Astrocyte (in vitro differentiated cells and primary cell): ENCODE data around the gene TFEB. TPM values are rescaled to one million over a fixed set of nuclear protein-coding genes. Genes with fewer than 3 reads are reported as not detected.

Experiments used
- DNase-seq: peaks from one replicate; pipeline ENCODE4 v3.0.0-alpha.2; 2010; ENCODE audit warnings: low read depth
- FAIRE-seq: peaks from 2 replicates; lab custom pipeline; 2011; peaks lifted over from hg19 to GRCh38; lab: Jason Lieb, UNC
- H2AFZ ChIP-seq: 2 replicates; pipeline ENCODE4 v1.6.0; 2012; ENCODE audit warnings: low read depth, low read length, inconsistent platforms
- H3K27ac ChIP-seq: 2 replicates; pipeline ENCODE4 v1.5.1; 2011; ENCODE audit warnings: low read depth, low read length, inconsistent platforms
- H3K27me3 ChIP-seq: 2 replicates; pipeline ENCODE4 v1.6.0; 2011; ENCODE audit warnings: low read length, inconsistent platforms; ENCODE audit not compliant: insufficient read depth
- H3K36me3 ChIP-seq: 2 replicates; pipeline ENCODE4 v1.5.1; 2011; ENCODE audit warnings: low read length, inconsistent platforms; ENCODE audit not compliant: insufficient read depth
- H3K4me1 ChIP-seq: 2 replicates; pipeline ENCODE4 v1.5.1; 2011; ENCODE audit warnings: low read length, inconsistent platforms; ENCODE audit not compliant: insufficient read depth
- H3K4me2 ChIP-seq: 2 replicates; pipeline ENCODE4 v1.6.0; 2012; ENCODE audit warnings: low read length, inconsistent platforms
- H3K4me3 ChIP-seq: 2 replicates; pipeline ENCODE4 v1.5.1; 2011; ENCODE audit warnings: low read depth, mild to moderate bottlenecking, low read length, inconsistent platforms; ENCODE audit not compliant: insufficient read depth
- H3K79me2 ChIP-seq: 2 replicates; pipeline ENCODE4 v1.6.0; 2012; ENCODE audit warnings: mild to moderate bottlenecking, low read length, inconsistent platforms; ENCODE audit not compliant: insufficient read depth
- H3K9ac ChIP-seq: 2 replicates; pipeline ENCODE4 v1.6.0; 2012; ENCODE audit warnings: mild to moderate bottlenecking, low read length, inconsistent platforms
- H3K9me3 ChIP-seq: 2 replicates; pipeline ENCODE4 v1.5.1; 2012; ENCODE audit warnings: low read depth, mild to moderate bottlenecking, low read length, inconsistent platforms; ENCODE audit not compliant: insufficient read depth
- H4K20me1 ChIP-seq: 2 replicates; pipeline ENCODE4 v1.6.0; 2012; ENCODE audit warnings: low read length, inconsistent platforms; ENCODE audit not compliant: insufficient read depth
- H3K27ac Mint-ChIP-seq: one replicate; pipeline ENCODE4 v1.8.0; 2021; ENCODE audit warnings: mild to moderate bottlenecking, mixed read lengths; ENCODE audit not compliant: unreplicated experiment
- H3K27me3 Mint-ChIP-seq: one replicate; pipeline ENCODE4 v1.8.0; 2021; ENCODE audit warnings: low read depth, mixed read lengths; ENCODE audit not compliant: unreplicated experiment
- H3K36me3 Mint-ChIP-seq: one replicate; pipeline ENCODE4 v1.8.0; 2021; ENCODE audit warnings: low read depth, mixed read lengths; ENCODE audit not compliant: unreplicated experiment
- H3K4me1 Mint-ChIP-seq: one replicate; pipeline ENCODE4 v1.8.0; 2021; ENCODE audit warnings: low read depth, mixed read lengths; ENCODE audit not compliant: unreplicated experiment
- H3K4me3 Mint-ChIP-seq: one replicate; pipeline ENCODE4 v1.8.0; 2021; ENCODE audit warnings: mild to moderate bottlenecking, moderate library complexity, mixed read lengths; ENCODE audit not compliant: unreplicated experiment
- H3K9me3 Mint-ChIP-seq: one replicate; pipeline ENCODE4 v1.8.0; 2021; ENCODE audit warnings: mild to moderate bottlenecking, mixed read lengths; ENCODE audit not compliant: unreplicated experiment
- EZH2 ChIP-seq: IDR thresholded peaks from 2 replicates; pipeline ENCODE4 v1.6.1; 2012; ENCODE audit warnings: mild to moderate bottlenecking, low read length, inconsistent platforms; ENCODE audit not compliant: insufficient read depth
- total RNA-seq: library from RNA; stranded (reverse); gene quantifications from 2 replicates; pipeline ENCODE4 v1.2.1, GENCODE V29; 2021
- TF ChIP-seq, protein P1 (sequence below): IDR thresholded peaks from 2 replicates; pipeline ENCODE4 v1.5.1; 2011; ENCODE audit warnings: low read depth, mild to moderate bottlenecking, inconsistent platforms, low read length, moderate library complexity; ENCODE audit not compliant: insufficient read depth

Gene TFEB
- total RNA-seq, 1 donor from 2014 or later = 4.7 TPM

DNA sequence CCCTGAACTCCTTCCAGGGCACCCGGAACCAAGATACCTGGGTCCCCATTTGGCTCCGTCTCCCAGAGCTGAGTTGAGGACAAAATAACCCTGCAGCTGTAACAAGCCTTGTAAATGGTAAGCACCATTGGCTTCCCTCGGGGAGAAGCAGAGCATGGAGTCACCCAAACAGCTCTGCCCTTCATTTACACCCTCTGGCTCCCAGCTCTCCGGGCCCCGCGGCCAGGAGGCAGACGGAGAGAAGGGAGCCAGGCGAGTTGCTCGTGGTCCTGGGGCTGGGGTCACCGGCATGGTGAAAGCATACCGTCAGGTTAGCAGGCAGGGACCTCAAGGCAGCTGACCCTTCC, 2.1 kb downstream of the TFEB start:
- peaks cover 7% of the 10 kb centered on the region for H3K4me1 Mint-ChIP-seq
- no peak for FAIRE-seq
- no peak for TF ChIP-seq EZH2
- TF ChIP-seq, protein P1, sequence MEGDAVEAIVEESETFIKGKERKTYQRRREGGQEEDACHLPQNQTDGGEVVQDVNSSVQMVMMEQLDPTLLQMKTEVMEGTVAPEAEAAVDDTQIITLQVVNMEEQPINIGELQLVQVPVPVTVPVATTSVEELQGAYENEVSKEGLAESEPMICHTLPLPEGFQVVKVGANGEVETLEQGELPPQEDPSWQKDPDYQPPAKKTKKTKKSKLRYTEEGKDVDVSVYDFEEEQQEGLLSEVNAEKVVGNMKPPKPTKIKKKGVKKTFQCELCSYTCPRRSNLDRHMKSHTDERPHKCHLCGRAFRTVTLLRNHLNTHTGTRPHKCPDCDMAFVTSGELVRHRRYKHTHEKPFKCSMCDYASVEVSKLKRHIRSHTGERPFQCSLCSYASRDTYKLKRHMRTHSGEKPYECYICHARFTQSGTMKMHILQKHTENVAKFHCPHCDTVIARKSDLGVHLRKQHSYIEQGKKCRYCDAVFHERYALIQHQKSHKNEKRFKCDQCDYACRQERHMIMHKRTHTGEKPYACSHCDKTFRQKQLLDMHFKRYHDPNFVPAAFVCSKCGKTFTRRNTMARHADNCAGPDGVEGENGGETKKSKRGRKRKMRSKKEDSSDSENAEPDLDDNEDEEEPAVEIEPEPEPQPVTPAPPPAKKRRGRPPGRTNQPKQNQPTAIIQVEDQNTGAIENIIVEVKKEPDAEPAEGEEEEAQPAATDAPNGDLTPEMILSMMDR = no peak
- H3K27ac ChIP-seq = no peak overlapping the region
- peak overlapping the region; percentile 81 for H3K4me3 Mint-ChIP-seq
- peaks cover 25% of the 10 kb centered on the region for H3K27me3 Mint-ChIP-seq
- H3K9me3 Mint-ChIP-seq = no peaks in the 10 kb centered on the region
- peak overlapping the region; percentile 96 for H3K4me2 ChIP-seq
- H3K27ac Mint-ChIP-seq = no peak overlapping the region
- H4K20me1 ChIP-seq = peaks cover 14% of the 10 kb centered on the region
- peak overlapping the region; percentile 62 for H3K4me3 ChIP-seq
- H3K27me3 ChIP-seq = no peaks in the 10 kb centered on the region
- H2AFZ ChIP-seq = peak overlapping the region; percentile 88
- H3K36me3 ChIP-seq = no peaks in the 10 kb centered on the region
- H3K9ac ChIP-seq = peak overlapping the region; percentile 74
- H3K36me3 Mint-ChIP-seq = no peaks in the 10 kb centered on the region
- no peaks in the 10 kb centered on the region for H3K9me3 ChIP-seq
- peaks cover 28% of the 10 kb centered on the region for H3K4me1 ChIP-seq
- DNase-seq = no peak
- H3K79me2 ChIP-seq = peaks cover 6% of the 10 kb centered on the region

DNA sequence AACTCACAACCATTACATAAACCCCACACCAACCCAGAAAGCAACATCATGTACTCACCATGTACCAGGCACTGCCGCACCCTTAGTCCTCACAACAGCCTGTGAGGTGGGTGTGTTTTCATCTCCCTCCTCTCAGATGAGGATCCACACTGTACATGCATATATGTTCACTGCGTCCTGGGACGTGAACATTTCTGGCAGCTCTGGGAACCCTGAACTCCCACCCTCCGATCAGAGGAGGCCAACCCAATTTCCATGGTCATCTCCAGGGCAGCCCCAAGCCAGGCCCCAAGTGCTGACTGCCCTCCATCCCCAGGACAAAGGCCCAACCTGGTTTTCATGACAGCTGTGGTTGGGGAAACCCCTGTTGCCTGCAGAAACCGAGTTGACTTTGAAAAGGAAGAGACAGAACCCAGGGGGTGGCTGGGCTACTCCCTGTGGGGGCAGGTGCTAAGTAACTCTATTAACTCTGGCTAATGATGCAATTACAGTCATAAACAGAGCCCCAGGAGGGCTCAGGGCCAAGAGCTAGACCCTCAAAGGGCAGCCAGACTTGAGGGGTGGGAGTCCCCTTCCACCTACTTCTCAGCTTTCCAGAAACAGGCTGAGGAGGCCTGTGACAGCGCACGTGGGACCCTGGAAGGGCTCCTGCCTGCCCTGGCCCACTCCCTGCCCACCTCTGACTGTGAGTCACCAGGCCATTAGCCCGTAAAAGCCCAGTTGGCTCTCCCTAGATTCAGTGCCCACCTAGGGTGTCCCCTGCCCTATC, 2.6 kb downstream of the TFEB start:
- Histone ChIP-seq H3K4me1 (peaks cover 28% of the 10 kb centered on the region), H3K27me3 (no peaks in the 10 kb centered on the region), H3K4me3 (peak overlapping the region; percentile 62), H4K20me1 (peaks cover 14% of the 10 kb centered on the region), H3K27ac (no peak overlapping the region), H3K9ac (peak overlapping the region; percentile 74), H3K9me3 (no peaks in the 10 kb centered on the region), H3K36me3 (no peaks in the 10 kb centered on the region), H2AFZ (peak overlapping the region; percentile 88), H3K4me2 (peak overlapping the region; percentile 96), H3K79me2 (peaks cover 6% of the 10 kb centered on the region)
- Mint-ChIP-seq H3K27ac (peak overlapping the region; percentile 50), H3K36me3 (no peaks in the 10 kb centered on the region), H3K27me3 (peaks cover 29% of the 10 kb centered on the region), H3K4me1 (peaks cover 7% of the 10 kb centered on the region), H3K4me3 (peak overlapping the region; percentile 81), H3K9me3 (no peaks in the 10 kb centered on the region)
- DNase-seq (no peak), FAIRE-seq (no peak)
- TF ChIP-seq EZH2 = no peak
- TF ChIP-seq, protein P1 = no peak

DNA sequence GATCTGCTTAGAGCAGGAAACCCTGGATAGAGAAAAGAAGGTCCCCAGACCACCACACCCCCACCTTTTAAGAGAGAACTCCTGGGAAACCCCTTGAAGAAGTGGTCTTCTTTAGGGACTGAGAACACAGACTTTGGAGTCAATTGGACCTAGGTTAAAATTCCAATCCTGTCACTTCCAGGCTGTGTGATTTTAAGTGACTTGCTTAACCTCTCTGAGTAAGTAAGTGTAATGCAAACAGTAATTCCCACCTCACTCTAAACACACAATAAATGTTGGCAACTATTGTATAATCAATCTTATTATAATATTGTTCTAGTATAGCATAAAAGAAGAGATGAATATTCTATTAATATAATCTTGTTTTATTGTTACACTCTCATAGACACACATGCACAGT, 3.3 kb downstream of the TFEB start:
- Mint-ChIP-seq H3K27ac (no peak overlapping the region), H3K4me3 (no peak overlapping the region), H3K36me3 (no peaks in the 10 kb centered on the region), H3K4me1 (peaks cover 7% of the 10 kb centered on the region), H3K27me3 (peaks cover 29% of the 10 kb centered on the region), H3K9me3 (no peaks in the 10 kb centered on the region)
- Histone ChIP-seq H3K9ac (no peak overlapping the region), H3K4me3 (no peak overlapping the region), H3K4me1 (peaks cover 28% of the 10 kb centered on the region), H3K27me3 (no peaks in the 10 kb centered on the region), H3K9me3 (no peaks in the 10 kb centered on the region), H3K36me3 (no peaks in the 10 kb centered on the region), H2AFZ (no peak overlapping the region), H3K79me2 (peaks cover 6% of the 10 kb centered on the region), H3K27ac (no peak overlapping the region), H3K4me2 (no peak overlapping the region), H4K20me1 (peaks cover 14% of the 10 kb centered on the region)
- no peak for FAIRE-seq
- TF ChIP-seq EZH2 = no peak
- TF ChIP-seq, protein P1 = no peak
- no peak for DNase-seq
